Astrocyte of the cerebellum (primary cell): ENCODE data around the gene CPNE5.

Experiments
- DNase-seq: peaks from one replicate; pipeline ENCODE4 v3.0.0-alpha.2; 2011; ENCODE audit warnings: low read depth
- H3K4me3 ChIP-seq: 2 replicates; pipeline ENCODE4 v1.5.1; 2011; ENCODE audit warnings: mild to moderate bottlenecking, low read depth, low read length, moderate library complexity
- in situ Hi-C: cut with HindIII; loops from 2 replicates; pipeline ENCODE4 v1.10.0; 2017; ENCODE audit warnings: low sequenced_read_pairs
- TF ChIP-seq, protein P1 (sequence below): IDR thresholded peaks from 2 replicates; pipeline ENCODE4 v1.5.1; 2012; ENCODE audit warnings: low read length, low read depth, moderate library complexity, mild to moderate bottlenecking; ENCODE audit errors: missing control alignments

Gene CPNE5

DNA sequence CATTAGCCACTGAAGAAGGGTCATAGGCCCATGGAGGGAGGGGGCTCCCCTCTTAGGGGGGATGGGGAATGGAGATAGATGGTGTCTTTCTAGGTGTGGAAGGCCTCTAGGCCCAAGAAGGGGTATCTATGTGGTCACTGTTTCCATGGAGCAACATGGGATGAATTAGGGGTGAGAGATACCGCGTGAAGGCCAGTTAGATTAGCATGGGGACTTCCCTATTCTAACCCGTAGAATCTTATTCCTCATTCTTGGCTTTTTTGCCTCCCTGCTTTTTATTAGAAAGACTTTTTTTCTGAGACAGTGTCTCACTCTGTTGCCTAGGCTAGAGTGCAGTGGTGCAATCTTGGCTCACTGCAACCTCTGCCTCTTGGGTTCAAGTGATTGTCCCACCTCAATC lies 138.4 kb downstream of the CPNE5 start:
- TF ChIP-seq, protein P1, sequence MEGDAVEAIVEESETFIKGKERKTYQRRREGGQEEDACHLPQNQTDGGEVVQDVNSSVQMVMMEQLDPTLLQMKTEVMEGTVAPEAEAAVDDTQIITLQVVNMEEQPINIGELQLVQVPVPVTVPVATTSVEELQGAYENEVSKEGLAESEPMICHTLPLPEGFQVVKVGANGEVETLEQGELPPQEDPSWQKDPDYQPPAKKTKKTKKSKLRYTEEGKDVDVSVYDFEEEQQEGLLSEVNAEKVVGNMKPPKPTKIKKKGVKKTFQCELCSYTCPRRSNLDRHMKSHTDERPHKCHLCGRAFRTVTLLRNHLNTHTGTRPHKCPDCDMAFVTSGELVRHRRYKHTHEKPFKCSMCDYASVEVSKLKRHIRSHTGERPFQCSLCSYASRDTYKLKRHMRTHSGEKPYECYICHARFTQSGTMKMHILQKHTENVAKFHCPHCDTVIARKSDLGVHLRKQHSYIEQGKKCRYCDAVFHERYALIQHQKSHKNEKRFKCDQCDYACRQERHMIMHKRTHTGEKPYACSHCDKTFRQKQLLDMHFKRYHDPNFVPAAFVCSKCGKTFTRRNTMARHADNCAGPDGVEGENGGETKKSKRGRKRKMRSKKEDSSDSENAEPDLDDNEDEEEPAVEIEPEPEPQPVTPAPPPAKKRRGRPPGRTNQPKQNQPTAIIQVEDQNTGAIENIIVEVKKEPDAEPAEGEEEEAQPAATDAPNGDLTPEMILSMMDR: no peak
- no peak overlapping the region for H3K4me3 ChIP-seq
- in situ Hi-C loops: no loop called here
- DNase-seq: no peak

- TF ChIP-seq, protein P1: no peak
- in situ Hi-C loops: no loop called here
- DNase-seq: no peak
- no peak overlapping the region for H3K4me3 ChIP-seq
Measured at GRCh38 chr6:36700071-36700812, 139.0 kb downstream of the CPNE5 start.

DNA sequence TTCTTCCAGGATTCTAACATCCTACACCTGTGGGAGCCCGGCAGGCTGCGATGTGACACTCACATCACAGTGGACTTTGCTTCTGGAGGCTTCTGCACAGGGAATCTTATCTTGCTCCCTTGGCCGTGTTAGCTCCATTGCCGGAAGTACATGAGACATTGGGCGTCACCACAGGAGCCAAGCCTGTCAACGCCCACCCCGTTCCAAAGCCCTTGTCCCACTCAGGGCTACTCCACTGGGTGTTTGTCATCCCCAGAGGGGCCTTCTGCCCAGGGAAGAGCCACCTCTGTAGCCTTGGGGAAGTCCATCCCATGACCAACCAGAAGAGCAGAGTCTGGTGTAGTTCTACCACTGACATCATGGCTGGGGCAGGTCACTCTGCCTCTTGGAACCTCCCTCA lies 139.9 kb downstream of the CPNE5 start:
- H3K4me3 ChIP-seq: no peak overlapping the region
- no peak for DNase-seq
- in situ Hi-C loops: no loop called here
- TF ChIP-seq, protein P1: no peak

DNA sequence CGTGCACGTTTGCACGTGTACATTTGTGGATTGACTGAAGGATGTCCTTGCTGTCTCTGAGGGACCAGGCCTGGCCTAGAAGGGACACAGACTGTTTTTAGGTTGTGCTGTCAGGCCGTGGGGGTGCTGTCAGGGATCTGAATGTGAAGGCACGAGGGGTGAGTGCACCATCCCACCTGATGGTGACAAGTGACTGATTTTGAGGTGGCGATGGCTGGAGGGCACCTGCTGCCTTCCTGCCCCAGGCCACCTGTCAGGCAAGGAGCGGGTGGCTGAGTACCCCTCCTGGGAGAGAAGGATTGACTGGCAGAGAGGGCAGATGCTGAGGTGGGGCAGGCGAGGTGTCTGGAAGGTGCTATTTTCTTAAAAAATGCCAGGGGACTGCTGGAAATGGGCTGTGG lies 140.4 kb downstream of the CPNE5 start:
- DNase-seq: no peak
- in situ Hi-C loops: no loop called here
- H3K4me3 ChIP-seq: no peak overlapping the region
- TF ChIP-seq, protein P1: no peak

GRCh38 chr6:36698196-36698595 lies 141.0 kb downstream of the CPNE5 start:
- no peak for DNase-seq
- TF ChIP-seq, protein P1: no peak
- in situ Hi-C loops: no loop called here
- no peak overlapping the region for H3K4me3 ChIP-seq

DNA sequence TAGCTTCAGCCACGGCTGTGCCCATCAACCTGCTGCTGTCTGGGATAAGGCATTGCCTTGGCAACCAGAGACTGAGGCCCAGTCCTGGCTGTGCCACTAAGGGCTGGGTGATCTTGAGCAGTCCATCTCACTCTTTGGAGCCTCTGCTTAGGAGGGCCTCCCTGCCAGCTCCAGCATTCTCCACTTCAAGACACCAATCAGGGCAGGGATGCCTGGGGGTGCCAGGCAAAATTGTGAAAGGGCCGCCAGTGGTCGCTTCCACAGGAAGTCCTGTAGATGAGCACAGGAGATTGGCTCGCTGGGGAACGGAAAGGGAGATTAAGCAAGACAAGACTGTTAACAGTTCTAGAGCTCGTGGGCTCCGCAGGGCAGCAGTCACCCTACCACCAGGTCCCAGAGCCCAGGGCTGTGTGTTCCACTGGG lies 141.8 kb downstream of the CPNE5 start, which contains the start of gene RAB44:
TSS of gene RAB44 (plus strand) at position 346 of the 423 bp plus-strand sequence. CDS start 6,410 bp downstream, outside the sequence.
- no peak for DNase-seq
- H3K4me3 ChIP-seq: no peak within 1 kb of the TSS
- in situ Hi-C loops: no loop called here
- TF ChIP-seq, protein P1: no peak
